Kidney glomerular epithelial cell (primary cell): Measurements from ENCODE around the gene KRT76.
A peak's percentile ranks its signal among the peaks of the same experiment; 100 is the strongest.
"Not testable (repeated sequence)": the region's sequence is repeated elsewhere in the genome, so short reads cannot be mapped to it uniquely, and the experiment has no call there.

Experiments
- DNase-seq: peaks from one replicate; lab custom pipeline; 2025; lab: John Stamatoyannopoulos, UW

KRT76 gene

DNA sequence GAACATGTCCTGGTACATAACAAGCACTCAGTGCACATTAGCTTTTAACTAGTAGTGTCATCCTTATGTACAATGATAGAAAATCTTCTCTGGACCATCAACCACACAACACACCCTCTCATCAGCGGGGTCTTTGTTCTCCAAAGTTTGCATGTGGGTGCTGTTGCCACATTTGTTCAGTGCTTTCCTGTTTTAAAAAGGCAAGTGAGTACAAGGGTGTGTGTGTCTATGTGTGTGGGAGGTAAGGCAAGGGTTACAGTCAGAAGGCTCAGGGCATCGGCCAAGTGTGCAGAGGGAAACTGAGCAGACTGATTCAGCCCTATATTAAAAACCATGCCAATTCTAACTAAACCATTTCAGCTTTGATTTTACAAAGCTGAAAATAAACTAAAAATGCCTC, 17.9 kb downstream of the KRT76 start:
- DNase-seq = no peak

DNA sequence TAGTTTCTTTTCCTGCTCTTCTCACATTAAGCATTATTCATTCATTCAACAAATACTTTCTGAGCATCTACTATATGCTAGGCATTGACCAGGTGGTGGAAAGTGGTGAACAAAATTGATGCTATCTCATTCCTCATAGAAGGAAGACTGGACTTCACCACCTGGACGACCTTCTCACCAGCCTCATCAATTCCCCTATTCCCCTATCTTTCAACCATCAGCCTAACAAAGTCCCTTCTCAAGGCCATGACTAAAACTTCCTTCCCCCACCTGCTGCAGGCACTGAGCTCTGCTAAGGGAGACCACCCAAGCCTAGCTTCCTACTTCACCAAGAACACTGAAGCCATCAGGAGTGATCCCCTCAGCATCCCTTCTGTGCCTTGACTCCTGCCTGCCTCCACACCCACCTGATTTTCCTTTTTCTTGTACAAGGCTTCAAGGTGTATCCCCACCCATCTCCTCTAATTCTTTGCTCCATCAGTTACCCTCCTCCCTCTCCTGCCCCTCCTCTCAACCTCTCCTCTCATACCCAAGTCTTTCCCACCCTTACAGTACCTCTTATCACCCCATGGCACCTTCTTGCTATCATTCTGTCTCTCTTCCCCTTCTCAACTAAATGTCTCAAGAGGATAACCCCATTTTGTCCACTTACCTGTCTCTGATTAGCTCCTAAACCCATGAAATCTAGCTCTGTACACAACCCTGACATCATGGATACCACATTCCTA, 19.5 kb downstream of the KRT76 start:
- no peak for DNase-seq

- DNase-seq = no peak
Measured at GRCh38 chr12:52756281-52756960, 20.7 kb downstream of the KRT76 start.

DNA sequence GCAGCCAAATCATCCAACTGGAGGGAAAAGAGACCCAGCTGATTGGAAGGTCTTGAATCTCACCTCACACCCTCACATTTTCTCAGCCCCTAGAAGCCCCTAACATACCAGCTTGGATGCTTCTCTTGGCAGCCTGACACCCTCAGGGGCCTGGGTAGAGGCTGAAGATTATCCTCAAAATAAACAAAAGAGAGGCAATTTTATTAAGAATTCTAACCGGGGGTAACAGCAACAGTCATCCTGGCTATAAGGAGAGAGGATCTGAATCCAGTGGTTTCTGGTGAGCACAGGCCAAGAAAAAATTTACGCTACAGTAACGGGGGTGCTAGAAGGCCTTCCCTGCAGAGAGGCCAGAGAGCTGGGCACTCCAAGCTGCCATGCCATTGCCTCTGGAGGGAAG, 21.6 kb downstream of the KRT76 start:
- DNase-seq = no peak

DNA sequence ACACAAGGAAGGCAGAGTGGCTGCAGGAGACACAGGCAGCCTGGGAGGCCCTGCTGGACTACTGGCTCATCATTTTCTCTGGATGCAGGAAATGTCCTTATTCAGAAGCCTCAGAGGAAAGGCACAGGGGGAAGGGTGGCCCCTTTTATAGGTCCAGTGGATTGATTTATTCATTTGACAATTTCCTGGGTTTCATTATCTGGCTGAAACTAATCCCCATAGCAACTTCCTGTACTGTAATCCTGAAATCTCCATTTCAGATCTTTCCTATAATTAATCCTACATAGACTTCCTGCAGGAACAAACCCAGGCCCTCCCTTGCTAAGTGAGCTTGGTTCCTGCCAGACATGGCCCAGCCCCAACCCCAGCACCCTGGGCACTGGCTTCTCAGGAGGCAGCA, 23.0 kb downstream of the KRT76 start:
- no peak for DNase-seq

DNA sequence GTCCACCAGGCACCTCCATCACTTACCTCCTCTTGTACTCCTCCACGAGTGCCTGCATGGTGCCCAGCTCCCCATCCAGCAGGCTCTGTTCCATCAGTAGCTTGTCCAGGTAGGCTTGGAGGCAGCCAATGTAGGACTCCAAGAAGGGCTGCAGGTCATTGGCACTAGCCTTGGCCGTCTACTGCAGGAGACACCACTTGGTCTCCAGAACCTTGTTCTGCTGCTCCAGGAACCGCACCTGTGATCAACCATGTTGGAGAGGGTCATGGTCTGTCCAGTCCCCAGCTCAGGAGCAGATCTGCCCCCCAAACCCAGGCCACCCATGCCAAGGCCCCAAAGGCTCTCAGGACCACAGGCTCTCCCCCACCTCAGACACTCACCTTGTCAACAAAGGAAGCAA, 23.9 kb downstream of the KRT76 start:
- DNase-seq = no peak

DNA sequence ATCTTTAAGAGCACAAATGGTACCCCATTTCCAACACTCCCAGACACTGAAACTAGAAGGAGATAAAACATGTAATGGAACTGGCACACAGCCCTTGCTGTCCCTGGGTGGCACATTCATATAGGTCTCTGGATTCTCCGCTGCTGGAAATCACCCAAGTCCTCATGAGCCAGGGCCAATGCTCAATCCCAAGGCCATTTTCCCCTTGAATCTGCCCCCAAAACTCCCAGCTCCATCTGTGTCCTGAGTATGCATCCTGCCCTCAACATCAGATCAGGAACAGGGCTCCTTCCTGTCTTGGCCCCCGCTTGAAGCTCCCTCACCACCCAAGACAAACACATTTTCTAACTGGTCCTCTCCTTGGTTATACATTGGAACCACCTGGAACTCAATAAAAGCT, 24.6 kb downstream of the KRT76 start:
- DNase-seq = no peak

- no peak for DNase-seq
Measured at GRCh38 chr12:52751795-52752194, 25.4 kb downstream of the KRT76 start.

DNA sequence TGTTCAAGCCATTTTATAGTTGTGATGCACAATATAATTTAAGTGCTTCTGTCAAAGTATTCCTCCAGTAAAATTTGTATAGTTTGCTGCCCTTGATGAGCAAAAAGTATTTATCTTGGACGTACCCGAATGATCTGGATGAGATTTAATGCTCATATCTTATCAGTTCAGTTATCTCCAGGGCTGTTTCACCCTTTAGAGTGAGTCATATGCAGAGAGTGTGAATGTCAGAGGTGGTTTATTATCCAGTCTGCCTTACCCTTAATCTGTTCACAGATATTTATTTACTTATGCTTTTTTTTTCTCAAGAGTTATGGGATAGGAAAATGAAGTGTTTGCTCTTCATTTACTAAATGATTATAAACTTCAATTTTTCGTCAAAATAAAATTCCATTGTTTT, 26.6 kb downstream of the KRT76 start:
- not testable (repeated sequence) for DNase-seq

DNA sequence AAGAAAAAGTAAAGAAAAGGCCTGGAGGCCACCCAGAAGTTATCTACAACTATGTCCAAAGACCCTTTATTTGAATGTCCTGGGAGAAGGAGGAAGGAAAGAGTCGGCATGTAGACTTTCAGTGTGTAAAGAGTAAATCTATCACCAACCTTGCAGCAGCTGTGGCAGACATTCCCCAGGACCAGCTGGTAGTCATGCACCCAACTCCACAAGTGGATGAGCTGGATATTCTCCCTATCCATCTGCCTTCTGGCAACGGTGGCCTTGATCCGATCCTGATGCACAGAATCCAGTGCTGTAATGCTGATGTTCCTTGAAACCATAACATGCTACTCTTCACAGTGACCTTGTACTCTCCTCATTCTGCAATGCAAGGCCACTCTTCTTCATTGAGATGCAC, 27.3 kb downstream of the KRT76 start:
- no peak for DNase-seq

DNA sequence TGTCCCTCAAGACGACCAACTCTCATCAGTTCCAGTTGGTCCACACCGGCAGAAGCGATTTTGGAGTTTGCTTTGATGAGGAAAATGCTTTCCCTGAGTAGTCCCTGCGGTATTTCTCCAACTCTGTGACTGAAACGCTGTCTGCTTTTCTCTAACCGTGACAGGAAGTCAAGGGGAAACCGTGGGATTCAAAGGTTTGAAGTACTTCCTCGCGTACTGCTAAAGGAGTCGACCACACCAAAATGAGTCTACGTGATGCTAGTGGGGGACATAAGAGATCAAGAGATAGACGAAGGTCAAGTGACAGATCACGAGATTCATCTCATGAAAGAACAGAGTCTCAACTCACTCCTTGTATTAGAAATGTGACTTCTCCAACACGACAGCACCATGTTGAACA, 28.6 kb downstream of the KRT76 start:
- DNase-seq = no peak

DNA sequence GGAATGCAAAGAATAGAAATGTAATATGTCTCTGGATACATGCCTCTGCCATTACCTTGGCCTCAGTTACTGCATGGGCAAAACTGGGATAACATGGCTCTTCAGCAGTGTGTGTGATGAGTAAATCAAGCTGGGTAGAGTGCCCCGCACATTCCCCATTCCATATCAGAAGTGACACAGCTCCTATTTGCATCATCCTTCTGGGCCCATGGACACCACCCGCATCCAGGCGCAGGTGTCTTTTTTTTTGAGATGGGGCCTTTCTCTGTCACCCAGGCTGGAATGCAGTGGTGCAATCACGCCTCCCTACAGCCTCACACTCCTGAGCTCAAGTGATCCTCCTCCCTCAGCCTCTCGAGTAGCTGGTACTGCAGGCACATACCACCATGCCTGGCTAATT, 31.6 kb downstream of the KRT76 start:
- no peak for DNase-seq

DNA sequence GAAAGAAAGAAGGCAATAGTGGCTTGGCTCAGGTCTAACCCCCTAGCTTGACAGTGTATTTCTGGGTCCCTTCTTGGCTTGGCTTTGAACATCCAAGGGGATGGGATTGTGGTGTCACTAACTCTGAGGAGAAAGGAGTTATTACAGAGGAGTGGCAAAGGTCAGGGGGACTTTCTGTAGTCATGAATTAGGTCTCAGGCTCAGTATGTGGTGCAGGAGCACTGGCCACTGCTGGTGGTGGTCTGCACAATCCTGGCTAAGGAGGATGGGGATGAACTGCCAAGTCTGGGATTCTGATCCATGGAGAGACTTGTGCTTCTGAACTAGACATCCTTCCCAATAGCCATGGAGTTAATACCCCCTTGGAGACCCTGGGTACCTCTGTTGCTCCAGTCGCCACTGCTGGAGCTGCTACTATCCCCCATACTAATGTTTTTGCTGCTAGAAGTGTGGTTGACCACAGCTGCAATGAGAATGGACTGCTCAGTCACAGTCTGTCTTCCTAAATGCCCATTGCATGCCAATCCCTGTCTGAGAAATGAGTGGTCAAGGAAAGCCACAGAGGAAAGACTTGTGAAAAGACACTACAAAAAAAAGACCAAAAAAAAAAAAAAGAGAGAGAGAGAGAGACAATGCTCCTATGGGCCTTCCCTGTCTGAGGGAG, 32.5 kb downstream of the KRT76 start:
- no peak for DNase-seq

DNA sequence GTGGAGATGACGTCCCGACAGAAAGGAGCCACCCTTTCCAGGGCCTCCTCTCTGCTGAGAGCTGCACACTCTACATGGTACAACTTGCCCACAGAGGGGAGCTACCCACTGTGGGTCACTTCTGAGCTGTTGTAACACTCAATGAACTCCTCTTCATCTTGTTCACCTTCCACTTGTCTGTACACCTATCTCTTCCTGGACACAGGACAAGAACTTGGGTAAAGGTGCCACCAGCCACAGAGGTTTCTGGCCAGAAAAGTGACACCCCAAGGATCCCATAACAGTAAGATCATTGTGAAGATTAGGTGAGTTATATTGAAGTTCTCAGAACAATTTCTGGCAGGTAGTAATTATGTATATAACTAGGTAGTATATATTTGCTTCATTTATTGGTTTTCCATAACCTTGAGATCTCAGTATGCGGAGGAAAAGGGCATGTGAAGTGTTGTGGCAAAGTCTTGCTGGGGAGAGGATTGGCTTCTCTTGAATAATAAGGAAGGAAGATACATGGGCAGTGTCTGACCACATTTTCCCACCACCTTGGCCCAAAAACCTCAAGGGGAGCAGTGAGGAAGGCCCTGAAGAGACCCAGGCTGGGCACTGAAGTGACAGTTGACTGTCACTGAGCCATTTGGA, 34.2 kb downstream of the KRT76 start:
- no peak for DNase-seq

DNA sequence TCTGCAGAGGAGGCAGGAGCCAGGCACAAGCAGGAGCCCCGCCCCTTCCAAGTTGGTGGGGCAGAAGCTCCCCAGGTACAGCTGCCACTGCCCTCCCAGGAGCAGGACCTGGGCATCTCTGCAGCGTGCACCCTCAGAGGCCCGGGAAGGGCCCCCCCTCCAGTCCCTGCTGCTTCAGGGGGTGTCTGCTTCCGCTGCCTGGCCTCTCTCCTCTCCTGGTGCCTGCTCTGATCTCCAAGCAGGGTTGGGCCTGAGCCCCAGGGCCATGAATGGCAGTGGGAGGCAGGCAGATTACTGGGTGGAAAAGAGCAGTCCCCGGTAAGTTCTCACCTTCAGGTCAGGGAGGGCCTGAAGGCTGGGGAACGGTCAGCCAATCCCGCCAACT, 35.0 kb downstream of the KRT76 start:
- DNase-seq = no peak

- DNase-seq = peak; percentile 45
Measured at GRCh38 chr12:52741375-52742195, 35.6 kb downstream of the KRT76 start.

DNA sequence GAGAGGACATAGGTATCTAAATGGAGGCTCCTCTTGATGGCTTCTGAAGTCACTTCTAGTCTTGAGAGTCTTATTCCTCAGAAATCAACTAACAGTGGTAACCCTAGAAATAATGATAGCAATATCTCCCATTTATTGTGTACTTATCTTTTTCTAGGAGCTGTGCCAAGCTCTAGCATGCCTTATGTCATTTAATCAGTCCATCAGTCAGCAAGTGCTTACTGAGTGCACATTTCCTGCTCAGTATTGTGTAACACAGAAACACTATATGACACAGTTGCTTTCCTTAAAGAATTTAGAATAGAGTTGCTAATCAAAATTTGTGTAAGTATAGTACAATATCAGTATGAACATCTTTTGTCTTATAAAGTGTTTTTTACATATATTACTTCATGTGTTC, 36.6 kb downstream of the KRT76 start:
- DNase-seq = no peak

DNA sequence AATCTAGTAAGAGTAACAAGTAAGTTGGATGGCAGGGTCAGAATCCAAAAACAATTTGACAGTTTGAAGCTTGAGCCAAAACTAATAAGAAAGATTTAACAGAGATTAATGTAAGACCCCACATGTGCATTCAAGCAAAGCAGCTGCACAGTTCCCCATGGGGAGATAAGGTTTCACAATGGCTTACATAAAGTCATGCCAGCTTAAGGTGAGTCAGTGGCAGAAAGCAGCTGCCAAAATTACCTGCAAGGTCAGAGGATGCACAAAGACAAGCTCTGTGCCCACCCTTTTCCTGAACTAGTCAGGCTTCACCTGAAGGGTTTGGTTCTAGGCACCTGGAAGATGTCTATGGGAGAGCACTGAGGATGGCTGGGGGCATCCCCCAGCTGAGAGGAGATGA, 37.2 kb downstream of the KRT76 start:
- DNase-seq = no peak

- no peak for DNase-seq
Measured at GRCh38 chr12:52735816-52736632, 41.1 kb downstream of the KRT76 start.

DNA sequence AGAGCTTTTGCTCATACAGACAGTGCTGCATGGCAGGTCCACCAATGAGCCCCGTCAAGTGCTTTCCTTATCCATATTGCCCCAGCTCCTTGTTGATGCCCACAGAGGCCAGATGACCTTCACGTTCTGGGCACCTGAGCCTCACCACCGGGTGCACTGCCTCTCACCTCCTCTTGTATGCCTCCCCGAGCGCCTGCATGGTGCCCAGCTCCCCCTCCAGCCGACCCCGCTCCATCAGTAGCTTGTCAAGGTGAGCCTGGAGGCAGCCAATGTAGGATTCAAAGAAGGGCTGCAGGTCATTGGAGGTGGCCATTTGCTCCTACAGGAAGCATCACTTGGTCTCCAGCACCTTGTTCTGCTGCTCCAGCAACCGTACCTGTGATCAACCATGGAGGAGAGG, 42.0 kb downstream of the KRT76 start:
- no peak for DNase-seq

GRCh38 chr12:52730793-52731192, 46.4 kb downstream of the KRT76 start:
- no peak for DNase-seq
